HTR-8/SVneo (cell line): ENCODE data around the gene TAF4.
A peak's percentile ranks its signal among the peaks of the same experiment; 100 is the strongest.
"Not testable (repeated sequence)": the region's sequence is repeated elsewhere in the genome, so short reads cannot be mapped to it uniquely, and the experiment has no call there.

Experiments used
- DNase-seq: peaks from one replicate; pipeline ENCODE4 v3.0.0; 2011; ENCODE audit warnings: low spot score, mixed read lengths; ENCODE audit not compliant: insufficient read length
- FAIRE-seq: peaks from 2 replicates; lab custom pipeline; 2011; peaks lifted over from hg19 to GRCh38; lab: Jason Lieb, UNC

Gene TAF4

GRCh38 chr20:61956396-61957342 lies 109.0 kb downstream of the TAF4 start:
- no peak for DNase-seq
- FAIRE-seq, result peak; percentile 31

GRCh38 chr20:61955668-61956395 lies 109.8 kb downstream of the TAF4 start:
- DNase-seq (no peak), FAIRE-seq (peak; percentile 31)

DNA sequence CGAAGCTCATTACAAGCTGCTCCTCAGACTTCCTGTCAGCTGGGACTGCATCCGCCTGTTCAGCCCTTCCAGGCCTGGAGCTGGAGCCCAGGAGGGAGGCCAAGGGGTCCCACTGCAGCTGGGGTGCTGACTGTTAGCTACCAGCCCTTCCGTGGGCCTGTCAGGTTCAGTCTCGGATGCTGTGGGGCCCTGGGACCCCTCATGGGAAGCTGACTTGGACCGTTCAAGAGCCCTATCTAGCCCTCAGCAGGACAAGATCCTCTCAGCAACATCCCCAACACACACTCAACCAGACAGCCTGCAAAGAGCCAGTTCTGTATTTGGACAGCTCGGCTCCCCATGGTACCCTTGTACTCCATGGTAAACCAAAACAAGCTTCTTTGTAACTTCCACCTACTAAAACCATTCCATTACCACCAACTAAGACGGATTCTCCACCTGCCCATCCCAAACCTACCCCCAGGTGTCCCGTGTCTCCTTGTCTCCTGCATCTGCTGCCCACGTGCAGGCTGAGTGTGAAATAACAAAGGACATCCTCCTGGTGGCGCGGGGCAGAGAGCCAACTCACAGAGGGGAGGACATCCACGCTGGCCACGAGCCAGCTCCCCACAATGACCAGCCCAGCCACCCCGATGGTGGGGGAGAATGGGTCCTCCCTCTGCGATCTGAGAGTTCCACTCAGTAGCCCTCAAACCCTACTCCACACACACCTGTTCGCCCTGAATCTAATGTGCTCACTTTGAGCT lies 111.2 kb downstream of the TAF4 start:
- peak; percentile 91 for FAIRE-seq
- no peak for DNase-seq

GRCh38 chr20:61953037-61954021 lies 112.4 kb downstream of the TAF4 start:
- FAIRE-seq (peak; percentile 72), DNase-seq (no peak)

DNA sequence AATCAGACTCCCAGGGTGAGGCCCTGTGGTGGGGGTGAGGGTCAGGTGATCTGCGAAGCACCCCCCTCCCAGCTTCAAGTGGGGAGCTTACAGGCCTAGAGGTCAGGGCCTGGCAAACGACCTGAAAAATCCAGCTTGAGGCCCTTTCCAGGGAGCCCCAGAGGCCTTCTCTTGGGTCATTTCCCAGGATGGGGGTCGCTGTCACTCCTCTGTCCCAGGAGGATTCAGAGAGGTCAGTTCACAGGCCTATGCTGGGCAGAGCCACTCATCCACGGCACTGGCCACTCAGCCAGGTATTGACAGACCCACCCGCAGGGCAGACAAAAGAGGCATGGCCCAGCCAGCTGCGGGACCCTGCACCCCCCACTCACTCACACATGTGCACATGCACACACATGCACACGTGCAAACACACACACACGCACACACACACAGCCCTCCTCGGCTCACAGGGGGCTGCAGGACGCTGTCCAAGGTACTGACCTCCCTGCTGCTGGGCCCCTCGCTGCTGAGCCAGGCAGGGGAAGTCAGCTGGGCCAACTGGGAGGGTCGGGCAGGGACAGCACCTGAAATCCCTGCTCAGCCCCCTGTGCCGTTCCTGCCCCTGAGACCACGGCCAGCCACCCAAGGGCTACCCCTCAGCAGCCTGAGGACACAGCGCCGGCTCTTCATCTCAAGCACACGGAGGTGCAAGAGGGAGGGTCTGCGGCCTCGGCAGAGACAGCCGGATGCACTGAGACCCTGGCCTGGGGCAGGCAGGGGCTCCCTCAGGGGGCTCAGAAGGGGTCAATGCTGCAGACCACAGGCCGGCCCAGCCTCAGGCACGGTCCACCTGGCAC lies 113.8 kb downstream of the TAF4 start:
- FAIRE-seq (peak; percentile 81), DNase-seq (no peak)

DNA sequence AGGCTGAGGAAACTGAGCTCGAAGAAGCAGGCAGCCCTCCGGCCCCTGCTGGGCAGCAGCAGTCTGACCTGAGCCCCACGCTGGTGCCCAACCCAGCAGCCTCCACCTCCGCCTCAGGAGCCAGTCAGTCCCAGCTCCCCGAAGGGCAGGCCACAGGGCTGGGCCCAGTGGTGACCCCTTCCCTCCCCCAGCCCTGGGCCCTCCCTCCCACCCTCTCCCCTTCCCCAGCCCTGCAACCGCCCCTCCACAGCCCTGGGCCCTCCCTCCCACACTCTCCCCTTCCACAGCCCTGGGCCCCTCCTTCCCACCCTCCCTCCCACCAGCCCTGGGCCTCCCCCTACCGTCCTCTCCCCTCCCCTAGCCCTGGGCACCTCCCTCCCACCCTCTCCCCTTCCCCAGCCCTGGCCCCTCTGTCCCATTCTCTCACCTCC lies 115.0 kb downstream of the TAF4 start:
- DNase-seq (no peak), FAIRE-seq (no peak)

DNA sequence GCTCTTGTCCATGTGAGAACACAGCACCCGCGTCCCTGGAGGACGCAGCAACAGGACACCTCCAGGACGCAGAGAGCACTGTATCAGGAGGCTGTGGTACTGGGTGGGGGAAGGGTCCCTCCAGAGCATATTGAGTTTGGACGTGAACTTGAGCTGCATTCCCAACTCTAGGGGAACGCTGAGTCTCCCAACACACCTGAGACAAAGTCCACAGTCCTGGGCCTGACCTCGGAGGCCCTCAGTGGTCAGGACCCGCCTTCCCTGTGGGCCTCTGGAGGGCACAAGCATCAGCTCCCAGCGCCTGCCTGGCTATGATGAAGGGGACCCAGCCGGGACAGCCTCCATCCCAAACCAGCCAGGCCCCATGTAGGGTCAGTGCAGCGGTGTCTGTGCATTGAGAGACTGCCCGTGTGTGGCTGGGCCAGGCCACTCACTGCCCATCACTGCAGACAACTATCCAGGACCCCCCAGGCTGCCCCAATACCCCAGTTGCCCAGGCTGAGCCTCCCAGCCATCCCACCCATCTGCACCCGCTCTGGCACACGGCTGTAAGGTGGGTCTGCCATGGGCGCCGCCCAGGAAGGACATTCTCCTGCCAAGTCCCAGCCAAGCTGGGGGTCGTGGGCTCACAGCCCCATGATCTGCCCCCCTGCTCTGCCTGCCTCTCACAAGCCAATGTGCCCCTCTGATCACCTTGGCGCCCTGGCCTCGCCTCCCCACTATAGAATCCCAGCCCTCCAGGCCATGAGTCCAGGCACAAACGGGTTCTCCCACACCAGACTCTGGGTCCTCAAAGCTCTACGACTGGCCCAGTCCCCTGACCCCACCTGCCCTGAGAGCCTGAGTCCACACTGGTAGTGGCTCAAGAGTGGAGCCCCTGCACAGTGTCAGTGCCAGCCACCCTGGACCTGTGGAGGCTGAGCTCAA lies 115.7 kb downstream of the TAF4 start:
- FAIRE-seq, result peak; percentile 33
- no peak for DNase-seq

GRCh38 chr20:61949363-61949713 lies 116.3 kb downstream of the TAF4 start:
- FAIRE-seq, result peak; percentile 76
- no peak for DNase-seq

DNA sequence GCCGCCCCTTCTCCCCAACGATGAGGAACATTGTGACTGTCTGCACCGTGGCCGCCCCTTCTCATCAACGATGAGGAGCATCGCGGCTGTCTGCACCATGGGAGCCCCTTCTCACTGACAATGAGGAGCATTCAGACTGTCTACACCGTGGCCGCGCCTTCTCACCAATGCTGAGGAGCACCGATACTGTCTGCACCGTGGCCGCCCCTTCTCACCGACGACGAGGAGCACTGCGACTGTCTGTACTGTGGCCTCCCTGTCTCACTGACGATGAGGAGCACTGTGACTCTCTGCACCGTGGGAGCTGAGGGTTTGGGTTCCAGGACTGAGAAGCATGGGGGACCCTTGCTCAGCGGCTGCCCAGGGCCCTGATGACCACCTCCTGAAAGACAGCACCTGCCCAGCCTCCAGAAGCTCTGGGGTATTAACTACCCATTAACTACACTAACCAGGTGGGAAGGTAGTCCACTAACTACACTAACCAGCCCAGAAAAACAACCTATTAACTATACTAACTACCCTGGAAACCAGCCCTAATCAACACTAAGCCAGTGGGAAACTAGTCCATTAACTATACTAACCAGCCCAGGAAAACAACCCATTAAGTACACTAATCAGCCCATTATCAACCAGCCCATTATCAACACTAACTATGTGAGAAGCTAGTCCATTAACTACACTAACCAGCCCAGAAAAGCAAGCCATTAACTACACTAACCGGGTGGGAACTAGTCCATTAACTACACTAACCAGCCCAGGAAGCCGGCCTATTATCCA lies 116.9 kb downstream of the TAF4 start:
- FAIRE-seq (peak; percentile 4), DNase-seq (no peak)

DNA sequence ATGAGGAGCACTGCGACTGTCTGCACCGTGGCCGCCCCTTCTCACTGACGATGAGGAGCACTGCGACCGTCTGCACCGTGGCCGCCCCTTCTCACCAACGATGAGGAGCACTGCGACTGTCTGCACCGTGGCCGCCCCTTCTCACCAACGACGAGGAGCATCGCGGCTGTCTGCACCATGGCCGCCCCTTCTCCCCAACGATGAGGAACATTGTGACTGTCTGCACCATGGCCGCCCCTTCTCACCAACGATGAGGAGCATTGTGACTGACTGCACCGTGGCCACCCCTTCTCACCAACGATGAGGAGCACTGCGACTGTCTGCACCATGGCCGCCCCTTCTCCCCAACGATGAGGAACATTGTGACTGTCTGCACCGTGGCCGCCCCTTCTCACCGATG lies 117.6 kb downstream of the TAF4 start:
- FAIRE-seq, result peak; percentile 80
- DNase-seq, result not testable (repeated sequence)

DNA sequence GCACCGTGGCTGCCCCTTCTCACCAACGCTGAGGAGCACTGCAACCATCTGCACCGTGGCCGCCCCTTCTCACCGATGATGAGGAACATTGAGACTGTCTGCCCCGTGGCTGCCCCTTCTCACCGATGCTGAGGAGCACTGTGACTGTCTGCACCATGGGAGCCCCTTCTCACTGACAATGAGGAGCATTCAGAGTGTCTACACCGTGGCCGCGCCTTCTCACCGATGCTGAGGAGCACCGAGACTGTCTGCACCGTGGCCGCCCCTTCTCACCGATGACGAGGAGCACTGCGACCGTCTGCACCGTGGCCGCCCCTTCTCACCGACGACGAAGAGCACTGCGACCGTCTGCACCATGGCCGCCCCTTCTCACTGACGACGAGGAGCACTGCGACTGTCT lies 120.2 kb downstream of the TAF4 start:
- not testable (repeated sequence) for FAIRE-seq, DNase-seq

DNA sequence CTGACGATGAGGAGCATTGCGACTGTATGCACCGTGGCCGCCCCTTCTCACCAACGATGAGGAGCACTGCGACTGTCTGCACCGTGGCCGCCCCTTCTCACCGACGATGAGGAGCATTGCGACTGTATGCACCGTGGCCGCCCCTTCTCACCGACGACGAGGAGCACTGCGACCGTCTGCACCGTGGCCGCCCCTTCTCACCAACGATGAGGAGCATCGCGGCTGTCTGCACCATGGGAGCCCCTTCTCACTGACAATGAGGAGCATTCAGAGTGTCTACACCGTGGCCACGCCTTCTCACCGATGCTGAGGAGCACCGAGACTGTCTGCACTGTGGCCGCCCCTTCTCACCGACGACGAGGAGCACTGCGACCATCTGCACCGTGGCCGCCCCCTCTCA lies 120.7 kb downstream of the TAF4 start:
- FAIRE-seq, DNase-seq: not testable (repeated sequence)

GRCh38 chr20:61942526-61942925 lies 123.2 kb downstream of the TAF4 start:
- no peak for DNase-seq
- no peak for FAIRE-seq

DNA sequence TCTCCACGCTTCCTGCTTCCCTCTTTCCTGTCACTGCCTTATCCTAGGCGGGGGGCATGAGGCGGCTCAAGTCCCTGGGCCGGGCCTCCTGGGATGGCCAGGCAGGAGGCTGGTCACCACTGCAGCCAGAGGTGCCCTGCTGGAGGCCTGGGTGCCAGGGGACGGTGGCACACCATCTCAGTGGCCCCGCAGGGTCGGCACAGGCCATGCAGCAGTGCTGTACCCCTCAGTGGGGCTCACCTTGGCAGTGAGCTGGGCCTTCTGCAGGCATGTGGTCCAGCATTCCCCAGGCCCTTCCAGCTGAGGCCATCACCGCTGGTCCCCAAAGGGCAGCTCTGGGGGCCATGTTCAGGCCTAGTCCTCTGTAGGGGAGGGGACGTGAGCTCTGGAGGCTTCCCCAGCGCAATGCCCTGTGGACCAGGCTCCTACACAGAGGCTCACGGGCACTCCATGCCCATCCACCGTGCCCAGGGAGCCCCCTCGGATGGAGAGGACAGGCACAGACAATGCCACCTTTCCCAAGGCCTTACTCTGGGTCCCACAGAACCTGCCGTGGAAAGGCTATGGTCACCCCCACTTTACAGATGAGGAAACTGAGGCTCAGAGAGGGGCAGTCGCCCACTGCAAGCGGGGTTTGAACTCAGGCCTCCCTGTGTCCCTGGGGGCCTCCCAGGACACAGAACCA lies 123.8 kb downstream of the TAF4 start:
- FAIRE-seq, result no peak
- DNase-seq, result no peak

DNA sequence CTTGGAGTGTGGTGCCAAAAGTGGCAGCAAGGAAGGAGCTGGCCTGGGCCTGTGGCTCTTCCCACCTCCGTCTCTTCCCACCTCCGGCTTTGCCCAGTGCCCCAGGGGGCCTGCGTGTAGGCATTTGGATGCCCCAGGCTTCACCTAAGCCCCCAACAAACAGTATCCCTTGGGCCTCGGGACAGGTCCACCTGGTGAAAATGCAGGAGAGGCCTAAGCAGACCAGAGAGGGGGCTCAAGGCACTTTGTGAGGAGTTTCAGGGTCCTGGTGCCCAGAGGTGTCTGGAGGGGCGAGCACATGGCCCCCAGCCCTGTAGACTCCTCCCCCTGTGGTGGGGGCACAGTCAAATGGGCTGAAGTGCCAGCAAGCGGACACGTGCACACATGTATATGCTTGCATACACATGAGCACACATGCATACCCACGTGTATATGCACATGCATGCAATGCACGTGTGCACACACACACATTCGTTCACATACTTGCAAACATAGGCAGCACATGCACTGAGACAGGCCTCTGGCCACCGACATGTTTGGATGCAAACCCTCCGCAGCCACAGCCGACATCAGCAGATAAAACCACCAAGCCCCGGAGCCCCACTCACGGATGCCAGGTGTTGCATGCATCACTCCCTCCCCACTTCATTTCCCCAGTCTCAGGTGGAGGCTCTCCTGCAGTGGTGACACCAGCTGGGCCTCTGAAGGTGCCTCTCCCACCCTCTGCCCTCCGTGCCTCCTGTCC lies 124.5 kb downstream of the TAF4 start:
- DNase-seq (no peak), FAIRE-seq (peak; percentile 95)

- FAIRE-seq (peak; percentile 9), DNase-seq (no peak)
Measured at GRCh38 chr20:61940491-61940890, 125.2 kb downstream of the TAF4 start.
